WERI-Rb-1 (cell line): ENCODE data around the gene CNNM4.
A peak's percentile ranks its signal among the peaks of the same experiment; 100 is the strongest.

ENCODE experiments used
- DNase-seq: peaks from one replicate; pipeline ENCODE4 v3.0.0-alpha.2; 2020
- H3K27ac ChIP-seq: fragments of 250-450 bp; sonication (Bioruptor Pico); 2 replicates; pipeline ENCODE4 v1.5.1; 2020; ENCODE audit warnings: mild to moderate bottlenecking, moderate library complexity
- H3K27me3 ChIP-seq: fragments of 250-450 bp; sonication (Bioruptor Pico); 2 replicates; pipeline ENCODE4 v1.5.1; 2021; ENCODE audit warnings: mild to moderate bottlenecking, low read depth, moderate library complexity; ENCODE audit not compliant: insufficient read depth, severe bottlenecking
- H3K36me3 ChIP-seq: fragments of 250-450 bp; sonication (Bioruptor Pico); 2 replicates; pipeline ENCODE4 v1.5.1; 2020; ENCODE audit warnings: mild to moderate bottlenecking, moderate library complexity
- H3K4me3 ChIP-seq: 2 replicates; pipeline ENCODE4 v1.5.1; 2011; ENCODE audit warnings: low read depth, mild to moderate bottlenecking, control low read depth, low read length
- H3K9me3 ChIP-seq: fragments of 250-450 bp; sonication (Bioruptor Pico); 2 replicates; pipeline ENCODE4 v1.5.1; 2021; ENCODE audit warnings: mild to moderate bottlenecking, moderate library complexity; ENCODE audit not compliant: severe bottlenecking
- CTCF ChIP-seq: IDR thresholded peaks from 2 replicates; pipeline ENCODE4 v1.5.1; 2011; ENCODE audit warnings: low read depth, mild to moderate bottlenecking, control low read depth, inconsistent platforms, low read length

CNNM4 gene

GRCh38 chr2:96857667-96858372 lies 97.1 kb downstream of the CNNM4 start, which contains the start of gene ANKRD39:
Gene ANKRD39 (minus strand): TSS chr2:96858016. CDS start chr2:96857987, 29 bp downstream.
- H3K27ac ChIP-seq: peak within 1 kb of the TSS; percentile 85

GRCh38 chr2:96859099-96859649 lies 98.5 kb downstream of the CNNM4 start:
- DNase-seq: no peak
- Histone ChIP-seq H3K36me3 (peaks cover 44% of the 10 kb centered on the region), H3K4me3 (peak overlapping the region; percentile 44), H3K27ac (peak overlapping the region; percentile 82), H3K9me3 (no peaks in the 10 kb centered on the region), H3K27me3 (no peaks in the 10 kb centered on the region)
- no peak for TF ChIP-seq CTCF

More at GRCh38 chr2:96857667-96858372, 97.1 kb downstream of the CNNM4 start, which contains the start of gene ANKRD39:
- DNase-seq: peak; percentile 97
- TF ChIP-seq CTCF: peak; percentile 80
- no peaks in the 10 kb centered on the region for H3K27me3 ChIP-seq
- peaks cover 44% of the 10 kb centered on the region for H3K36me3 ChIP-seq
- no peaks in the 10 kb centered on the region for H3K9me3 ChIP-seq
- peak within 1 kb of the TSS; percentile 56 for H3K4me3 ChIP-seq

- TF ChIP-seq CTCF: no peak
- no peak overlapping the region; the same call in 1 of the 2 replicates for H3K27ac ChIP-seq
- peaks cover 47% of the 10 kb centered on the region for H3K36me3 ChIP-seq
- DNase-seq: no peak
- H3K27me3 ChIP-seq: no peaks in the 10 kb centered on the region
- H3K9me3 ChIP-seq: no peaks in the 10 kb centered on the region
- no peak overlapping the region for H3K4me3 ChIP-seq
Observed at GRCh38 chr2:96859681-96860064, 99.0 kb downstream of the CNNM4 start.

GRCh38 chr2:96860065-96861029 lies 99.6 kb downstream of the CNNM4 start:
- H3K27me3 ChIP-seq: no peaks in the 10 kb centered on the region
- peaks cover 54% of the 10 kb centered on the region for H3K36me3 ChIP-seq
- DNase-seq: no peak
- TF ChIP-seq CTCF: no peak
- H3K27ac ChIP-seq: no peak overlapping the region
- H3K4me3 ChIP-seq: no peak overlapping the region
- H3K9me3 ChIP-seq: no peaks in the 10 kb centered on the region

DNA sequence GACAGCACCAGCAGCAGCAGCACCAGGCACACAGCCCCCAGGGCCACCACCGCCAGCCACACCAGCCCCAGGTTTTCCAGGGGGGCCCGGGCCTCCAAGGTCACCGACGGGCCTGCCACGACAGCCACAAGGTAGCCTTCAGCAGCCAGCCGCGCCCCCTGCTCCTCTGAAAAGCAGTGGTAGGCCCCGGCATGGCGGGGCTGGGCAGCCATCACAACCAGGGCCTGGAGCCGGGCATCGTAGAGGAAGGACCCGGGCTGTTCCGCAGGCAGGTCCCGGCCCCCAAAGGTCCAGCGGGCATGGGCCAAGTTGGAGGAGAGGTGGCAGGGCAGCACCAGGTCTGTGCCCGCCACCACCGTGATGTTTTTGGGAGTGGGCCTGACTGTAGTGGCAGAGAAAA lies 100.4 kb downstream of the CNNM4 start:
- no peak for TF ChIP-seq CTCF
- Histone ChIP-seq H3K36me3 (peaks cover 61% of the 10 kb centered on the region), H3K4me3 (no peak overlapping the region), H3K9me3 (no peaks in the 10 kb centered on the region), H3K27me3 (no peaks in the 10 kb centered on the region), H3K27ac (peak overlapping the region; percentile 63; the same call in 1 of the 2 replicates)
- no peak for DNase-seq
